Vagina (tissue), 2 donors: Measurements from ENCODE around the gene C10orf120. TPM values are rescaled to one million over a fixed set of nuclear protein-coding genes. Genes with fewer than 3 reads are reported as not detected.

ENCODE experiments used
- DNase-seq, 2 donors: peaks; one replicate each; pipeline ENCODE4 v3.0.0-alpha.2; 2017; ENCODE audit errors: extremely low spot score in 2 of 2
- H3K27ac ChIP-seq: fragments of 200-600 bp; sonication (generic); one replicate; pipeline ENCODE4 v1.5.1; 2019
- H3K27me3 ChIP-seq: fragments of 200-600 bp; sonication (generic); one replicate; pipeline ENCODE4 v1.5.1; 2019
- H3K36me3 ChIP-seq, 2 donors: fragments of 200-600 bp; sonication (generic); one replicate each; pipeline ENCODE4 v1.5.1; 2017 to 2019
- H3K4me1 ChIP-seq: fragments of 200-600 bp; sonication (generic); one replicate; pipeline ENCODE4 v1.5.1; 2019
- H3K4me3 ChIP-seq, 2 donors: fragments of 200-600 bp; sonication (generic); 1 replicate in 1 of 2; 2 replicates in 1 of 2; pipeline ENCODE4 v1.5.1; 2016 to 2019
- H3K9me3 ChIP-seq: fragments of 200-600 bp; sonication (generic); one replicate; pipeline ENCODE4 v1.5.1; 2019
- POLR2A ChIP-seq, 2 donors: fragments of 450-650 bp; IDR thresholded peaks; one replicate each; pipeline ENCODE4 v1.6.1; 2017; ENCODE audit warnings: antibody characterized with exemption in 2 of 2, mild to moderate bottlenecking in 2 of 2, moderate library complexity in 2 of 2
- POLR2AphosphoS5 ChIP-seq, 2 donors: sonication (generic); formaldehyde crosslinking; IDR thresholded peaks; one replicate each; pipeline ENCODE4 v1.9.0; 2017; ENCODE audit warnings: antibody characterized with exemption in 2 of 2, mild to moderate bottlenecking in 2 of 2, low read depth in 1 of 2; ENCODE audit not compliant: insufficient read depth in 1 of 2
- intact Hi-C: fragments of 100-400 bp; cut with DNase I; formaldehyde crosslinking; loops from one replicate; pipeline ENCODE4 v1.15.1; 2023
- total RNA-seq: library from RNA; depleted of rRNA; stranded (reverse); fragments of >200 nt; gene quantifications from one replicate; pipeline ENCODE4 v1.2.3, GENCODE V29; 2016
- TF ChIP-seq, protein P1 (sequence below), 3 experiments: fragments of 450-650 bp in 2 of 3; fragments of 200-600 bp in 1 of 3; sonication (generic) in 1 of 3; IDR thresholded peaks; one replicate each; pipeline ENCODE4 v1.5.1; 2017 to 2019; ENCODE audit warnings: antibody characterized with exemption in 3 of 3, mild to moderate bottlenecking in 2 of 3, moderate library complexity in 2 of 3

Gene C10orf120
- total RNA-seq, 1 donor from 2014 or later, result not detected

GRCh38 chr10:122656741-122657140 lies 42.9 kb downstream of the C10orf120 start:
- no peaks in the 10 kb centered on the region for H3K4me1 ChIP-seq
- no peak for DNase-seq
- H3K36me3 ChIP-seq, result no peaks in the 10 kb centered on the region
- intact Hi-C loops, result no loop called here
- no peak for TF ChIP-seq POLR2A (IDR thresholded peaks at IDR 0.05)
- TF ChIP-seq, protein P1, sequence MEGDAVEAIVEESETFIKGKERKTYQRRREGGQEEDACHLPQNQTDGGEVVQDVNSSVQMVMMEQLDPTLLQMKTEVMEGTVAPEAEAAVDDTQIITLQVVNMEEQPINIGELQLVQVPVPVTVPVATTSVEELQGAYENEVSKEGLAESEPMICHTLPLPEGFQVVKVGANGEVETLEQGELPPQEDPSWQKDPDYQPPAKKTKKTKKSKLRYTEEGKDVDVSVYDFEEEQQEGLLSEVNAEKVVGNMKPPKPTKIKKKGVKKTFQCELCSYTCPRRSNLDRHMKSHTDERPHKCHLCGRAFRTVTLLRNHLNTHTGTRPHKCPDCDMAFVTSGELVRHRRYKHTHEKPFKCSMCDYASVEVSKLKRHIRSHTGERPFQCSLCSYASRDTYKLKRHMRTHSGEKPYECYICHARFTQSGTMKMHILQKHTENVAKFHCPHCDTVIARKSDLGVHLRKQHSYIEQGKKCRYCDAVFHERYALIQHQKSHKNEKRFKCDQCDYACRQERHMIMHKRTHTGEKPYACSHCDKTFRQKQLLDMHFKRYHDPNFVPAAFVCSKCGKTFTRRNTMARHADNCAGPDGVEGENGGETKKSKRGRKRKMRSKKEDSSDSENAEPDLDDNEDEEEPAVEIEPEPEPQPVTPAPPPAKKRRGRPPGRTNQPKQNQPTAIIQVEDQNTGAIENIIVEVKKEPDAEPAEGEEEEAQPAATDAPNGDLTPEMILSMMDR (IDR thresholded peaks at IDR 0.05), result no peak
- no peak for TF ChIP-seq POLR2AphosphoS5 (IDR thresholded peaks at IDR 0.05; ENCODE audit: insufficient read depth in 1 of 2, low read depth in 1 of 2)
- H3K27ac ChIP-seq, result no peak overlapping the region
- H3K9me3 ChIP-seq, result no peaks in the 10 kb centered on the region
- H3K4me3 ChIP-seq, result no peak overlapping the region
- H3K27me3 ChIP-seq, result no peaks in the 10 kb centered on the region

- Histone ChIP-seq H3K4me3 (no peak overlapping the region), H3K27me3 (no peaks in the 10 kb centered on the region), H3K4me1 (no peaks in the 10 kb centered on the region), H3K36me3 (no peaks in the 10 kb centered on the region), H3K9me3 (no peaks in the 10 kb centered on the region), H3K27ac (no peak overlapping the region)
- TF ChIP-seq POLR2AphosphoS5 (IDR thresholded peaks at IDR 0.05; ENCODE audit: insufficient read depth in 1 of 2, low read depth in 1 of 2), result no peak
- TF ChIP-seq, protein P1 (IDR thresholded peaks at IDR 0.05), result no peak
- TF ChIP-seq POLR2A (IDR thresholded peaks at IDR 0.05), result no peak
- intact Hi-C loops, result no loop called here
- no peak for DNase-seq
Observed at GRCh38 chr10:122656308-122656705, 43.3 kb downstream of the C10orf120 start.

DNA sequence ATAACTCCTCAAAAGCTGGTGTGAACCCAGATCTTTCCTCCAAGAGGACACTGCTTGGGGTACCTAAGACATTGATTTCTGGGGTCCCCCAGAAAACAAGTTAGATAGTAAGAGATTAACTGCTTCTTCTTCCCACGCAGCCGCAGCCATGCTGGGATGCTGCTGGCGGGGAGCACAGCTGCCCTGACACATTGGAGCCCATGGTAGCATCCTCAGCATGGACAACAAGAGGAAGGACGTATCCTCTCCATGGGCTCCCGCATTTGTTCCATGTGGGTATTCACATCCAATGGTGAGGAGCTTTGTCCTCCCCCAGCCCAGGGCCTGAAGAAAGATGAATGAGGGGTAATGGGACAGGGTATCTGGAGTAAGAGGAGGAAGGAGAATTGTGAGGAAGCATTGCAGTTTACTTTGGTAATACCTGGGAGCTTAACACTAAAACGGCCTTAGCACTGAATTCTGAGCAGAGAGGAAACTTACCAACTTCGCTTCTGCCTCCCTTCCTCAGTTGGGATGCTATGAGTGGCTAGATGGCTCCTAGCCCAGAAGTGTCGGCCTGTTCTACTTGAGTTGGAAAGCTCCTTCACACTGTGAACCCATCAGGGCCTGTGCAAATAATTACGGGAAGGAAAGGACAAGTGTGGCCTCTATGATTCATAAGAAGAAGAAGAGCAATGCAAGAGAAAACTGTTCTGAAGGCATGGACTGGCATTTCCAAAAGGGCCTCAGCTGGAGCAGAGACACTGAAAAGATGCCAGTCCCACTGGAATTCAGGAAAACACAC lies 43.9 kb downstream of the C10orf120 start:
- Histone ChIP-seq H3K27ac (no peak overlapping the region), H3K4me3 (no peak overlapping the region), H3K27me3 (no peaks in the 10 kb centered on the region), H3K4me1 (no peaks in the 10 kb centered on the region), H3K9me3 (no peaks in the 10 kb centered on the region), H3K36me3 (no peaks in the 10 kb centered on the region)
- DNase-seq, result no peak
- TF ChIP-seq, protein P1 (IDR thresholded peaks at IDR 0.05), result no peak
- TF ChIP-seq POLR2AphosphoS5 (IDR thresholded peaks at IDR 0.05; ENCODE audit: insufficient read depth in 1 of 2, low read depth in 1 of 2) (no peak), POLR2A (IDR thresholded peaks at IDR 0.05) (no peak)
- intact Hi-C loops, result no loop called here

DNA sequence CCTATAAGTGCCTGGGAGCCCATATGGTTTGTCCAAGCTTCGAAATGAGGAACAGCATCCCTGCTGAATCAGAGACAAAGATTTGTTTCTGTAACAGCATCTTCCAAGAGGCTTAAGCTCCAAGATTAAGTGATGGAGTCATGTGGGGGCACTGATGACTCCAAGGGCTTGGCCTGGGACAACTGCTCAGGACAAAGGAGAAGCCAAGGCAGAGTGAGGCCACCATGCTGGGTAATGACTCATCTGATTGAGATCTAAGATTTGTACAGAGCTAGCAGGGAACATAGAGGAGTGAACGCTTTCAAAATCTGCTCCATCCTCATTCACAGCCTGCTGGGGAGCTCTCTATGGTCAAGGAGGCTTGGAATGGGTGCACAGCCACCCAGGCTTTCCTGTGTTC lies 49.3 kb downstream of the C10orf120 start:
- no peak for DNase-seq
- Histone ChIP-seq H3K27ac (no peak overlapping the region), H3K4me1 (no peaks in the 10 kb centered on the region), H3K4me3 (no peak overlapping the region), H3K36me3 (no peaks in the 10 kb centered on the region), H3K9me3 (no peaks in the 10 kb centered on the region), H3K27me3 (no peaks in the 10 kb centered on the region)
- intact Hi-C loops, result no loop called here
- TF ChIP-seq, protein P1 (IDR thresholded peaks at IDR 0.05), result no peak
- TF ChIP-seq POLR2A (IDR thresholded peaks at IDR 0.05) (no peak), POLR2AphosphoS5 (IDR thresholded peaks at IDR 0.05; ENCODE audit: insufficient read depth in 1 of 2, low read depth in 1 of 2) (no peak)

DNA sequence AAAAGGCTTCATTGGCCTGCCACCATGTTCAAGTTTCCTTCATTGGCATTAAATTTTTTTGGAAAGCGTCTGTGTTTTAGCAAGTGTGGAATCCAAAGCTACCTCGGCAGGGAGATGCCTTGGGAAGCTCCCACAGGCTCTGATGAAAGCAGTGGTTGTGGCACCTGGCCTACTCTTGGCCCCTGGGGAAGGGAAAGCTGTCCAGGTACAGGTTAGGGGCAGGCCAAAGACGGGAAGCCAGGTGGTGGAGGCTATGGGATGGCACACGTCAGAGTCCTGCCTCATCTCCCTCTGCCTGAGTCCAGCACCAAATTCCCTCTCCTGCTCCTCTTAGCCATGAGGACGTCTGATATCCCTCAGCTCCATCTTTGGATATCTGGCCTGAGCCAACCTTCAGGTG lies 49.7 kb downstream of the C10orf120 start:
- DNase-seq, result no peak
- no peaks in the 10 kb centered on the region for H3K27me3 ChIP-seq
- intact Hi-C loops, result loop anchor here (10.0 kb wide), 1 partner anchor 55 kb away; no protein-coding TSS in a partner anchor
- no peak overlapping the region for H3K4me3 ChIP-seq
- H3K27ac ChIP-seq, result no peak overlapping the region
- H3K36me3 ChIP-seq, result no peaks in the 10 kb centered on the region
- no peaks in the 10 kb centered on the region for H3K9me3 ChIP-seq
- H3K4me1 ChIP-seq, result no peaks in the 10 kb centered on the region
- TF ChIP-seq POLR2A (IDR thresholded peaks at IDR 0.05), result no peak
- TF ChIP-seq POLR2AphosphoS5 (IDR thresholded peaks at IDR 0.05; ENCODE audit: insufficient read depth in 1 of 2, low read depth in 1 of 2), result no peak
- TF ChIP-seq, protein P1 (IDR thresholded peaks at IDR 0.05), result no peak
